ENCODE results near the gene SCAPER.

DNA sequence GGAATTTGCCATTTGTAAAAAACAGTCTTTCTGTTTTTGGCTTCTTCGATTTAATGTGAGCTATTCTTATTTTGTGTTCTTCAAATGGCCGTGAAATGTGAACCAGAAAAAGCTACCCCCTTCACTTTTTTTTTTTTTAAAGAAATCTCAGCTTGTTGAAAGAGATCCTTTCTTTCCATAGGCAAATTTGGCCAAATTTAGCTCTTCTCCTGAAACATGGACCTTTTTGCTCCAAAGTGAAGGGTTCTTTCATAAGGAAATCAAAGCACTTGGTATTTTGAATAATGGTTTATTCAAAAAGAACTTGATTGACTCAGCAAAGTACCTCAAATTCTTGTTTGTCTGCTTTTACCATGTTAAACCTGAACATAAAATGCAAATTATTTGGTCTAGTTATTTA lies 36.5 kb upstream of the SCAPER start:
- TF ChIP-seq KDM1A (IDR thresholded peaks at IDR 0.05; ENCODE audit: low read depth) = no peak
- TF ChIP-seq, protein P1, sequence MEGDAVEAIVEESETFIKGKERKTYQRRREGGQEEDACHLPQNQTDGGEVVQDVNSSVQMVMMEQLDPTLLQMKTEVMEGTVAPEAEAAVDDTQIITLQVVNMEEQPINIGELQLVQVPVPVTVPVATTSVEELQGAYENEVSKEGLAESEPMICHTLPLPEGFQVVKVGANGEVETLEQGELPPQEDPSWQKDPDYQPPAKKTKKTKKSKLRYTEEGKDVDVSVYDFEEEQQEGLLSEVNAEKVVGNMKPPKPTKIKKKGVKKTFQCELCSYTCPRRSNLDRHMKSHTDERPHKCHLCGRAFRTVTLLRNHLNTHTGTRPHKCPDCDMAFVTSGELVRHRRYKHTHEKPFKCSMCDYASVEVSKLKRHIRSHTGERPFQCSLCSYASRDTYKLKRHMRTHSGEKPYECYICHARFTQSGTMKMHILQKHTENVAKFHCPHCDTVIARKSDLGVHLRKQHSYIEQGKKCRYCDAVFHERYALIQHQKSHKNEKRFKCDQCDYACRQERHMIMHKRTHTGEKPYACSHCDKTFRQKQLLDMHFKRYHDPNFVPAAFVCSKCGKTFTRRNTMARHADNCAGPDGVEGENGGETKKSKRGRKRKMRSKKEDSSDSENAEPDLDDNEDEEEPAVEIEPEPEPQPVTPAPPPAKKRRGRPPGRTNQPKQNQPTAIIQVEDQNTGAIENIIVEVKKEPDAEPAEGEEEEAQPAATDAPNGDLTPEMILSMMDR (IDR thresholded peaks at IDR 0.05) = no peak
- TF ChIP-seq CHD4 (IDR thresholded peaks at IDR 0.05; ENCODE audit: borderline replicate concordance) = no peak
- no peak for TF ChIP-seq POLR2A (IDR thresholded peaks at IDR 0.05; ENCODE audit: low read length)
- no peak for TF ChIP-seq PHF8 (IDR thresholded peaks at IDR 0.05; ENCODE audit: borderline replicate concordance, low read depth)

Data from A549 (cell line).